SW 1271 (cell line): ENCODE measurements around the gene GAB2.
"Not testable (repeated sequence)": the region's sequence is repeated elsewhere in the genome, so short reads cannot be mapped to it uniquely, and the experiment has no call there.

ENCODE experiments used
- DNase-seq, 2 experiments: peaks; one replicate each; lab custom pipeline; 2025; lab: John Stamatoyannopoulos, UW

Gene GAB2

DNA sequence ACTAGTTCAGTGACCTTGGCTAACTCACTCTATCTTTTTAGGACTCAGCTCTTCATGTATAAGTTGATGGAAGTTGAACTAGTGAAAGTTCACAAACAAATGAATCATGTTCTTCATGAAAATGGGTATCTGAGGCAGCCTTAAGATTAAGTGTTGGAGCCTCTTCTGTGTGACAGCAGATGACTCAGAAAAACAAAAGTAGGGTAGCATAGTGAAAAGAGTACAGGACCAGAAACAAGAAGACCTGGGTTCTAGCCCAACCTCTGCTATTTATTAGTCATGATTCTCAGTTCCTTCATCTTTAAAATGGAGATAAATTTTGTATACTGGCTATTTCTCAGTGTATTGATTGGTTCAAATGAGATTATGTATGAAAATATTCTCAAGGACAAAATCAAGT, 168.7 kb downstream of the GAB2 start:
- no peak for DNase-seq

DNA sequence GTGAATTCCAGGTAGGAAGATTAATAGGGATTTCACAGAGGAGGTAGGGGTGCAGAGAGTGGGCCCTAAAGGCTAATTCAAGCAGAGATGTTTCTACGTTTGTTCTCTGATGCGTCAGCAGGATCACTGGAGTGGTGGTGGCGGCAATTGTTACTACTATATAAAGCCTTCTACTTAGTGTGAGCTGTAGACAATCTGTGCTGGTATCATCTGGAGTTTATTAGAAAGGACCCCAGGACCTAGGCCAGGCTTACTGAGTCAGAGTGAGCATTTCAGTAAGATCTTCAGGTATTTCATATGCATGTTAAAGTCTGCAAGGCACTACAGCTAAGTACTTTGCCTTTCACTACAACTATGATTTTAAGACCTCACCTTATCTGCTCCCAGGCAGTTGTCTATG, 169.4 kb downstream of the GAB2 start:
- no peak for DNase-seq

DNA sequence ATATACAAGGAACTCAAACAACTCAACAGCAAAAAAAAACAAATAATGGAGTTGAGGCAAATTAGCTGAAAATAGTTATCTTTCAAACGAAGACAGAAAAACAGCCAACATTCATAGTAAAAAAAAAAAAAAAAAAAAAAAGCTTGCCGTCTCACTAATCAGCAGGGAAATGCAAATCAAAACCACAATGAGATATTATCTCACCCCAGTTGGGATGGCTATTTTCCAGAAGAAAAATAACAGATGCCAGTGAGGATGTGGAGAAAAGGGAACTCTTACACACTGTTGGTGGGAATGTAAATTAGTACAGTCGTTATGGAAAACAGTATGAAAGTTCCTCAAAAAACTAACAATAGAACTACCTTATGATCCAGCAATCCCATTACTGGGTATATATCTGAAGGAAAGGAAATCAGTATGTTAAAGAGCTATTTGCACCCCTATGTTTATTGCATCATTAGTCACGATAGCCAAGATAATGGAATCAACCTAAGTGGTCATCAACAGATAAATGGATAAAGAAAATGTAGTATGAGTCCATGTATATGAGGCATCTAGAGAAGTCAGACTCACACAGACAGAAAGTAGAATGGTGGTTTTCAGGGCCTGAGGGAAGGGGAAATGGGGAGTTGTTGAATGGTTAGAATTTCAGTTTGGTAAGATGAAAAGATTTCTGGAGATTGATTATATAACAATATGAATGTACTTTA, 172.9 kb downstream of the GAB2 start:
- no peak for DNase-seq

DNA sequence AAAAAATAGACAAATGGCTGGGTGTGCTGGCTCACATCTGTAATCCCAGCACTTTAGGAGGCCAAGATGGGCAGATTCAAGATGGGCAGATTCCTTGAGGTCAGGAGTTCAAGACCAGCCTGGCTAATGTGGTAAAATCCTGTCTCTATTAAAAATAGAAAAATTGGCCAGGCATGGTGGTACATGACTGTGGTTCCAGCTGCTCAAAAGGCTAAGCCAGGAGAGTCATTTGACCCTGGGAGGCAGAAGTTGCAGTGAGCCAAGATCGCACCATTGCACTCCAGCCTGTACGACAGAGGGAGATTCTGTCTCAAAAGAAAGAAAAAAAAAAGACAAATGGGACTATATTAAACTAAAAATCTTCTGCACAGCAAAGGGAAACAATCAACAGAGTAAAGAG, 173.5 kb downstream of the GAB2 start:
- no peak for DNase-seq

DNA sequence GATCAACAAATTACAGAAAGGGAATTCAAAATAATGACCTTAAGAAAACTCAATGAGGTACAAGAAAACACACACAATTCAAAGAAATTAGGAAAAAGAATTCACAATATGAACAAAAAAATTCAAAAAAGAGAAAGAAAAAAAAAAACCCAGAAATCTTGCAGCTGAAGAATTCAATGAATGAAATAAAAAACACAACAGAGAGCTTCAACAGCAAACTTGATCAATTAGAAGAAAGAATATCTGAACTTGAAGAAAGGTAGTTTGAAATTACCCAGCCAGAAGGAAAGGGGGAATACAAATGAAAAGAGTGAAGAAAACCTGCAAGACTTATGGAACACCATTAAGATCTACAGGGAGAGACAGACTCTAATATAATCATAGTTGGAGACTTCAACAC, 176.1 kb downstream of the GAB2 start:
- DNase-seq, result no peak

DNA sequence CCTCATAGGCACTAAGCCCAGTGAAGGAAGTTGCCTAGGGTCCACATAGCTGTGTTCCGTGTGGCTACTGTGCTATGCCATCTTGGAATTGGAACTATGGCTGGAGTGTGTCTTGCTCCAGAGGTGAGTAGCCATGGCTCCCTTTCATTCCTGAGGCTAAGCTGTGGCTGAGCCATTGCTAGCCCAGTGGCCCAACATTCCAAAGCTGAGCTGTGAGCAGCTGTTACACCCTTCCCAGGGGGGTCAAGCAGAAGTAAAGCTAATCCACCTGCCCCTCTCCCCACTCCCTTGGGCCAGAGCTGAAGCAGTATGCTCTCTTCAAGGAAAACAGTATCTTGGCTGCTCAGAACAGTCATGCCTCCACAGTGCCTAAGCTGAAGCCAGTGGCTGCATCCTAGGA, 177.8 kb downstream of the GAB2 start:
- DNase-seq, result no peak

DNA sequence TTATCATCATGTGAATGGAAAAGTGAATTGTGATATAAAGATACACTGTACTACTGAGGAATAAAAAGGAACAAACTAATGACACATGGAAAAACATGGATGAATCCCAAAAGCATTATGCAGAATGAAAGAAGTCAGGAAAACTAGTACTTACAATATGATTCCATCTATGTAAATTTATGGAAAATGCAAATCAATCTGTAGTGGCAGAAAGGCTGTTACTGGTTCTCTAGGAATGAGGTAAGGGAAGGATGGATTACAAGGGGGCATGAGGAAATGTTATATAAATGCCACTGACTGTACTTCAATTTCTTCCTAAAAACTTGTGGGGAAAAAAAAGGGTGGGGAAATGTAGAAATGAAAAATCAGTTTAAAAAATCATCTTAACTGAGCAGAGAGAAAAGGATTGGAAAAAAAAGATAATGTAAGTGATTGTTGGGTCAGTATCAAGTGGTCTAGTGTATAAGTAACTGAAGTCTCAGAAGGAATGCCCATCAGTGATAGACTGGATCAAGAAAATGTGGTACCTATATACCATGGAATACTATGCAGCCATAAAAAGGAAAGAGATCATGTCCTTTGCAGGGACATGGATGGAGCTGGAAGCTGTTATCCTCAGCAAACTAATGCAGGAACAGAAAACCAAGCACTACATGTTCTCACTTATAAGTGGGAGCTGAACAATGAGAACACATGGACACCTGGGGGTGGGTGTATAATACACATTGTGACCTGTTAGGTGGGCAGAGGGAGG, 180.2 kb downstream of the GAB2 start:
- DNase-seq, result no peak

DNA sequence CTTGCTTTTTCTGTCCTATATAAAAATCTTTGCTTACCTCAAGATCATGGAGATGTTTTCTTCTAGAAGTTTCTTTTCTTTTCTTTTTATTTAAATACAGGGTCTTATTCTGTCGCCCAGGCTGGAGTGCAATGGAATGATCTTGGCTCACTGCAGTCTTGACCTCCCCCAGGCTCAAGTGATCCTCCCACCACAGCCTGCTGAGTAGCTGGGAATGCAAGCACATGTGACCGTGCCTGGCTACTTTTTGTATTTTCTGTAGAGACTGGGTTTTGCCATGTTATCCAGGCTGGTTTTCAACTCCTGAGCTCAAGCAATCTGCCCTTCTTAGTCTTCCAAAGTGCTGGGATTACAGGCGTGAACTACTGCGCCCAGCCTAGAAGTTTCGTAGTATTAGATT, 183.6 kb downstream of the GAB2 start:
- DNase-seq, result no peak

DNA sequence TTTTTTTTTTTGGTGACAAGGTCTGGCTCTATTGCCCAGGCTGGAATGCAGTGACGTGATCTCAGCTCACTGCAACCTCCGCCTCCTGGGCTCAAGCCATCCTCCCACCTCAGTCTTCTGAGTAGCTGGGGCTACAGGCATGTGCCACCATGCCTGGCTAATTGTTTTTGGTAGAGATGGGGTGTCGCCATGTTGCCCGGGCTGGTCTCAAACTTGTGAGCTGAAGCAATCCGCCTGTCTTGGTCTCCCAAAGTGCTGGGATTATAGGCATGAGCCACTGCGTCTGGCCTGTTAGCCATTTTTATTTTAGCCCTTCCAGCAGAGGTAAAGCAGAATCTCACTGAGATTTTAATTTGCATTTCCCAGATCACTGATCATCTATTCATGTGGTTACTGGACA, 184.6 kb downstream of the GAB2 start:
- DNase-seq, result not testable (repeated sequence)

DNA sequence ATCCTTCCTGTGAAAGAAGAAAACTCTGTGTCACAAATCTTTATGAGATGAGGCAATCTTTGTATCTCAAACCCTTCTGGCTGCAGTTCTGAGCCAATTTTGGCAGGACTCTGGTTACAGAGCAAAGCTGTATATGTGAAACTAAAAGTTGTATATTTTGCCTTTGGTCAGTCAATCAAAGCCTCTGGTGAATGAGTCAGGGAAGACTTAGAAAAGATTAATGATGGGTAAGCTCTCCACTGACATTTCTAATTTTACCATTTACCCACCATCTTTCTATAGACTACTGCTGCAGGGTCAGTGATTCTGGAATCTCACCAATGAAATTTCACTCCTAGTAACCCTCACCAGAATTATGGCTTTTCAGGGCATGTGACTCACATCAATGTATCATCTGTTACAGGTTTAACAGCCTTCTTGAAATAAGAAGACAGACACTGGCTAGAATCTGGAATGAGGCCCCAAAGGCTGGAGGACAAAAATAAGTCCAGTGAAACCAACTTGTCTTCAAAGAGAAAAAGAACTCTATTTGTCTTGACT, 185.6 kb downstream of the GAB2 start:
- no peak for DNase-seq

DNA sequence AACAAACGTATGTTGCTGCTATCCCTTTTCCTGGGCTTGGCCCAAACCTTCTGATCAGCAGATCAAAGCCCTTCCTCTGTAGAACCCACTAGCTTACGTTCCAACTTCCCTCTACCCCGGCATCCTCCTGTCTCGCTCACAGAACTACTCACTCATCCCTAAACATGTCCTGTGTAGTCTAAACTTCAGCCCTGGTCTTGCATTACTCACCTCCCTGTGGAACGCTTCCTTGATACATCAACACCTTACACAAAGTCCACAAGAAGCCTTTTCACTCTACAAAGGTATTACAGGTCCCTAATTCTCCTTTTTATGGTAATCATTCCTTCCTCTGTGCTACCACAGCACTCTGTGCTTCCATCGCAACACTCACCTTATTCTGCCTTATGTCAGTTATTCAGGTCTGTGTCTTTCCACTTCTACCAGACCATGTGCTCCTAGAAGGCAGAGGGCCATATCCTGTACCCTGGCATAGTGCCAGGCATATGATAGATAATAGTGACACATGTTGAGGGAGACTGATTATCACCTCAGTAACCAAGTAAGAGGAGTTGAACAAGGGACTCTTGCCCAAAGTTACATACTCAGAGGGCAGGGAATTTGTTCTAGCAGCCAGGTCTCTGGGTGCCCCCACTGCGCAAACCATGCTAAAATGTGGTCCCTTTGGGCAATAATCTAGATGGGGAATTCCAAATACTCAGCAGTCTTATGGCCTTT, 187.3 kb downstream of the GAB2 start:
- no peak for DNase-seq

DNA sequence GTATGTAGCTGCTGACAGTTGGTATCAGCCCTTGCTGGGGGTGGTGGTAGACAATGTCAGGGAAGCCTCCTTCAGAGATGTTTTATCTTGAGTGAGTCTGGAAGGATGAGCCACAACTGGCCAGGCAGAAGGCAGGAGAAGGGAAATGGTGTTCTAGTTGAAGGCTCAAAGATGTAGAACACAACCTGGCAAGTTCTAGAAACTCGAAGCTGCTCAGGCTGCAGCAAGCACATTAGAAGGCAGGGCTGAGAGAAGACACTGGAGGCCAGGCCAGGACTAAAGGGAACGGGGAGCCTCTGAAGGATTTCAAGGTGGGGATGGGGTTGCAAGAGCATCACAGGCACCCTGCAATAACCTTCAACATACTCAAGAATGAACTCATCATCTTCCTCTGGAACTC, 188.5 kb downstream of the GAB2 start:
- no peak for DNase-seq

DNA sequence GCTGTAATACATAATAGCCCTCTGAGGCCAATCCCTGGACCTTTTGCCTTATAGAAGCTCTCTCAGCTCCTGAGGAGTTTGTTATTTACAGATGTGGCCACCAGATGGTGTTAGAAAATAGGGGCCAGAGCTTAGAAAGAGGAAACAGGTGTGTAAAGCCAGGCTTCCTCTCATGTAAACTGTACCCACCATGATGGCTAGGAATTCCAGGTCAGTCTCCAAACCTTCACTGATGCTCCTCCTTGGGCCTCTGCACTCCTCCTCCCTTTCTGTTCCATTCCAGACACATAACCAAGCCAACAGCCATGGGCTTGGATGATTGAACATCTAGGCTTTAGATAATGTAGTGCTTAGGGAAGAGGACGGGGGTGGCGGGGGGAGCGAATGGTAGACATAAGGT, 189.2 kb downstream of the GAB2 start:
- DNase-seq, result peak; percentile 56 to 57

DNA sequence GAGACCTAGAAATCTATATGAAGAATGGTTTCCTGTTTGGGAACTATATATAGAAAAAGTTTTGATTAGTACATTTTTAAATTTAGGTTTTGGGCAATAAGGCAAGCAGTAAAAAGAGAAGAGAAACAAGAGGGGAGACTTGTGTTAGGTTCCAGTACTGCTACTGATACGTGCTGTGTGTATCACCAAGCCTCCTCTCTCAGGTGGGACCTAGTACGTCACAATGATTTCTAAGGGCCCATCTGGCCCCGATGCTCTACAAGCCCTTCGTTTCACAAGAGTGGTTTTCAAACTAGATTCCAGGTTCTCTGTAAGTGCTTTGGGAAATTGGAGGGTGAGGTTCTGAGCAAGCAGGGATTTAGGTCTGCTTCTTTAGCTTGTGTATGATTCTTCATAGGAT, 189.7 kb downstream of the GAB2 start:
- no peak for DNase-seq

DNA sequence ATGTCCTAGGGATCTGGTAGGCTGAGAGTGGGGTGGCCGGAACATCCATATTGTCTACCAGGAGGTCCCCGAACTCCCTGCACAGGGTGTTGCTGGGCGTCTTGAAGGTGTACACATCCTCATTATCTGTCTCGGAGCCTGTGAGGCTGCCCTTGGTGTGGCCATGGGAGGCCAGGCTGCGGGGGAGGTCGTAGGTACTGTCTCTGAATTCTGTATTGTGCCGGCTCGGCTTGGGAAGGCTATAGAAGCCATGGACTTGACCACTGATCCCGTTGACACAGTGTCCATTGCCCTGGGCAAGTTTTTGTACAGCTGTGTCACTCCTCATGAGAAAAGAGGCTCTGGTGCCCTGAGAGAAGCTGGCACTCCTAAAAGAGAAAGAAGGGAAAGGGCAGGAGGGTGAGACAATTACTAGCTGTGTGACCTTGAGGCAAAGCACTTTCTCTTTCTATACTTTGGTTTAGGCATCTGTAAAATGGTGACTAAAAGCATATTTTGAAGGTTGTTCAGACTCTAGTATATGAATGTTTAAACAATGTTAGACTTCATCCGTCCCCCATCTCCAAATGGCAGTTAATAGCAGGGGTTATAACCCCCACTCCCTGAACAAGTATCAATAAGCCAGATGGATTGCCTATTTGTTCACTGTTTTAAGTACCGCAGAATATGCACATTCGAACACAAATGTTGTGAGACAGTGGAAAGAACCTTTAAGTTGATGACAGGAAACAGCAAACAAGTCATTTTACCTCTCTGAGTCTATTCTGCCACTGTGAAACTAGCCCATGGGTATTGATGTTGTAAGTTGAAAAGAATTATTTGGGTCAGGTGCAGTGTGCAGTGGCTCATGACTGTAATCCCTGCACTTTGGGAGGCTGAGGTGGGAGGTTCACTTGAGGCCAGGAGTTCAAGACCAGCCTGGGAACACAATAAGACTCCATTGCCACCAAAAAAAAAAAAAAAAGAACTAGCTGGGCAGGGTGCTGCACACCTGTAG, 190.6 kb downstream of the GAB2 start:
- no peak for DNase-seq

DNA sequence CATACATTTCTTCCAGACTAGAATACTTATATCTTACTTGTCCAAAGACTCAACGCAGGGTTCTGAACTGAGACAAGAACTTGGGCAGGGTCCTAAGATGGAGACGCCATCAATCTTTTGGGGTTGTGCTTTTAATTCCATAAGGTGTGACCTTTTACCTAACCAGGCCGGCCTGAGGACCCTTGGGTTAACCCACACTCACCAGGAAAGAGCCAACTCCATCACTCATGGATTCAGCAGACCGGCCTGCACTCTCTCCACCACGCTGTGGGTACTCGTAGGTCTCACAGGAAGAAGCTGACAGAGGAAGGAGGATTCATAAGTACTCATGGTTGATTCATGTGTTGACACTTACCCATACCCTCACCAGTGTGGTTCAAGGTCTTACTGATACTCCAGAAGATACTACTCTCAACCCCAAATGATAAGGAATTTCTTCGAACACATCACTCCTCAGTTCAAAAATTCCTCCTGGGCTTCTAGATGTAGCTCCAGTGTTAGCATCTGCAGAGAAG, 192.7 kb downstream of the GAB2 start:
- no peak for DNase-seq

DNA sequence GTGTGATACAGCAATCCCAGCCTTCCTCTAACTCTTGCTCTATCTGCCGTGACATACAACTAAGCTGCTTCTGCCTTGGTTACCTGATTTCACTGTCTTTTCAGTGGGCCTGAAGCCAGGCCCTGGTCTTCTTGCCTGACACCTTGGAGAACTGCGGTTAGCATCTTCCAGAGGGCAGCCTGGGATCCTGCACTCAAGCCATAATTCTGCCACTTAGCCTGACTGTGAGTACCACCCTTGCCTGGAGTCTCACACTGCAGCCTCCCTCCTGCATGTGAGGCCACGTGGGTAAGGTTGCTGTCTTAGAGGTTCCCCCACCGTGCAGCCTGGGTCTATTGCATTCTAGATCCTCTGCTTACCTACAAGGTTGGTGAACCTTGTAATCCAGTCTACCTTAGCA, 193.1 kb downstream of the GAB2 start:
- DNase-seq, result no peak

DNA sequence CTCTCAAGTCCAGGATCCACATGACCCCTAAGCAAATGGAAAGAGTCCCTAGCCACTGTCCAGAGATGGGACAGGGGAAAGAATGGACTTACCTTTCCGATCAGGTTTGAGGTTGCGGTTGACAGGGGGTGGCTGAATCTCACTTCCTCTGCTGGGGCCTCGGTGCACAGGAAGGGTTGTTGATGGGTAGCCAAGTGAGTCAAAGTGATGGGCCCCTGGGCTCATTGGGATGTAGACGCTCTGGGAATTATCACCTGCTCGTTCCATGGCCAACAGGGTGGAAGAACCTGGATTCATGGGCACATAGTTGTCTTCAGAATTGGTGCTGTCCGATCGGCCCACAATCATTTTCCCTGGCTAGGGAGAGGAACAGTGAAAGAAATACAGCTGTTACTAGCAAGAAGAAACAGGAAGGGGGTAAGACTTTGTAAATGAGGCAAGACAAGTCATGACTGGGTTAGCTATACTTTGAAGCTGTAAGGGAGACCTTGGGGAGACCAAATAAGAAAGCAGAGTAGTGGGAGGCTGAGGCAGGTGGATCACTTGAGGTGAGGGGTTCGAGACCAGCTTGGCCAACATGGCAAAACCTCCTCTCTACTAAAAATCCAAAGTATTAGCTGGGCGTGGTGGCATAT, 194.2 kb downstream of the GAB2 start:
- no peak for DNase-seq

DNA sequence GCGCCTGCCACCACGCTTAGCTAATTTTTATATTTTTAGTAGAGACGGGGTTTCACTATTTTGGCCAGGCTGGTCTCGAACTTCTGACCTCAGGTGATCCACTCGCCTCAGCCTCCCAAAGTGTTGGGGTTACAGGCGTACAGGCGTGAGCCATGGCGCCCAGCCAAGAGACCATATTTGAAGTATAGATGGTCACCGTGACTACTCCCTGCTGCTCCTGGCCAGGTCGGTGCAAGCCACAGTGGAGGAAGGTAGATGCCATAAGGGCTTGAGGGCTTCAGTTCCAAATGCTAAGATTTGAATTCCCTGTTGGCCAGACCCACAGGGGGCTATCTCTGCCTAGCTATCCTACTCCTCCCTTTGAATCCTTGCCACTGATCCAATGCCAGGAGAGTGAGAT, 194.9 kb downstream of the GAB2 start:
- DNase-seq, result not testable (repeated sequence)

DNA sequence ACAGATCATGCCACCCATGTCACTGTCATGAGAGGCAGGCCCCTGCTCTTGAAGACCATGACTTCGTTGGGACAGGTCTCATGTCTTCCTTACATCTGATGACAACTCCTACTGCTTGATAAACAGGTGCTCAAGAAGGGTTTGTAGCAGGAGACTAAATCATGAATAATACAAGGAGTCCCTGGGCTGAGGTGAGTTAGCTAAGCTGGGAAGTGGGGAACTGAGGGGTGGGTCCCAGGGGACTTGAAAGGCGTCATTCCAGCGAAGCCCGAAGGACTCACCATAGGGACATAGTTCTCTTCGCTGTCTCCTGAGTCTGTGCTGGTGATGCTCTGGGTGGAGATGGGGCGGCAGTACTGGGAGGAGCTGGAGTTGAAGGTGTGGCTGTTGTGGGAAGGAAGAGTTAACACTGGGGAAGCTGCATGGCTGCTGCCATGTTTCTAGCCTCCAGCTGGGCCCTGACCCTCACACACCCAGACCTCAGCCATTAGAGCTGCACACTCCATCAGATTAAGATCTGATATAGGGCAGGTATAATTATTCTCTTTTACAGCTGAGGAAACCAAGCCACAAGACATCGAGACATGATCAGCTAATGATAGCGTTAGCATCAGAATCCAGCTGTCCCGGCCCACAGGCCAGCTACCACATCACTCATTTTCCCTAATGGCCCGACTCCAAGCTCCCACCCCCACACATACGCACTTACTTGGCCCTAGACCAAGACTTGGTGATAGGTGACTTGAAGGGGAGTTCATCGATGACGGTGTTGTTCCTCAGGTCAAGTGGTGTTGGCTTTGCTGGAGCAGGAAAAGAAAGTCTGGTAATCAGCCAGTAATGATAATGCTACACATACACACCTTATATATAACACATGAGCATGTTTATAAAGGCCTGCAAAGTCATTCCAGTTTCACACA, 196.0 kb downstream of the GAB2 start:
- no peak for DNase-seq
